ENCODE data around the gene IYD.

Gene IYD

DNA sequence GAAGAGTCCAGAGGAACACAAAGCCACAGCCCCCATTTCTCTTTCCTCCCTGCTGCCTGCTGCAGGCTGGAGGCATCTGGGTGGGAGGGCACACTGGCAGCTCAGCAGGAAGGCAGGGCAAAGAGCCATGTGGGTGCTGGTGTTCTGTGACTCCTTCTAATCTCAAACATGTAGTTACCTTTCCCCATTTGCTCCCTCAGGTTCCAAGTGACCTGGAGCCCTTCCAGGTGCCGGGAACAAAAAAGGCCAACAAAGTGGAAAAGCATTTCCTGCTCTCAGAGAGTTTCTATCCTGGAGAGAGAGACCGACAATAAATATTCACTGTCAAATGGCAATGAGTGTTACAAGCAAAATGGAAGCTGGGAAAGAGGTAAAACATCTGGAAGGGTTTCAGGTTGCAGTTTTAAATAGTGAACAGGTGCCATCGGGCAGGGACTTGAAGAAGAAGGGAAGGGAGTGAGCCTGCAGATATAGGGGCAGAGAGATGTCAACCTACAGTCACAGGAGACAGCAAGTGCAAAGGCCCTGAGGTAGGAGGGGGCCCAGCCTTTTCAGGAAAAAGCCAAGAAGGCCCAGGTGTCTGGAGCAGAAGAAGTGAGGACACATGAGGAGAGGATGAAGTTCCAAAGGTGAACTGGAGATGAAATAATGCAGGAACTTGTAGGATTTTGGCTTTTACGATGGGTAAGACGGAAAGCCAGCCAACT lies 43.6 kb upstream of the IYD start:
- TF ChIP-seq, protein P1, sequence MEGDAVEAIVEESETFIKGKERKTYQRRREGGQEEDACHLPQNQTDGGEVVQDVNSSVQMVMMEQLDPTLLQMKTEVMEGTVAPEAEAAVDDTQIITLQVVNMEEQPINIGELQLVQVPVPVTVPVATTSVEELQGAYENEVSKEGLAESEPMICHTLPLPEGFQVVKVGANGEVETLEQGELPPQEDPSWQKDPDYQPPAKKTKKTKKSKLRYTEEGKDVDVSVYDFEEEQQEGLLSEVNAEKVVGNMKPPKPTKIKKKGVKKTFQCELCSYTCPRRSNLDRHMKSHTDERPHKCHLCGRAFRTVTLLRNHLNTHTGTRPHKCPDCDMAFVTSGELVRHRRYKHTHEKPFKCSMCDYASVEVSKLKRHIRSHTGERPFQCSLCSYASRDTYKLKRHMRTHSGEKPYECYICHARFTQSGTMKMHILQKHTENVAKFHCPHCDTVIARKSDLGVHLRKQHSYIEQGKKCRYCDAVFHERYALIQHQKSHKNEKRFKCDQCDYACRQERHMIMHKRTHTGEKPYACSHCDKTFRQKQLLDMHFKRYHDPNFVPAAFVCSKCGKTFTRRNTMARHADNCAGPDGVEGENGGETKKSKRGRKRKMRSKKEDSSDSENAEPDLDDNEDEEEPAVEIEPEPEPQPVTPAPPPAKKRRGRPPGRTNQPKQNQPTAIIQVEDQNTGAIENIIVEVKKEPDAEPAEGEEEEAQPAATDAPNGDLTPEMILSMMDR (IDR thresholded peaks at IDR 0.05; ENCODE audit: low read depth, low read length, missing control alignments), result no peak
- DNase-seq (ENCODE audit: extremely low read depth, low read depth), result no peak
- no peak overlapping the region for H3K4me3 ChIP-seq (replicated peaks; ENCODE audit: low read depth, low read length)

DNA sequence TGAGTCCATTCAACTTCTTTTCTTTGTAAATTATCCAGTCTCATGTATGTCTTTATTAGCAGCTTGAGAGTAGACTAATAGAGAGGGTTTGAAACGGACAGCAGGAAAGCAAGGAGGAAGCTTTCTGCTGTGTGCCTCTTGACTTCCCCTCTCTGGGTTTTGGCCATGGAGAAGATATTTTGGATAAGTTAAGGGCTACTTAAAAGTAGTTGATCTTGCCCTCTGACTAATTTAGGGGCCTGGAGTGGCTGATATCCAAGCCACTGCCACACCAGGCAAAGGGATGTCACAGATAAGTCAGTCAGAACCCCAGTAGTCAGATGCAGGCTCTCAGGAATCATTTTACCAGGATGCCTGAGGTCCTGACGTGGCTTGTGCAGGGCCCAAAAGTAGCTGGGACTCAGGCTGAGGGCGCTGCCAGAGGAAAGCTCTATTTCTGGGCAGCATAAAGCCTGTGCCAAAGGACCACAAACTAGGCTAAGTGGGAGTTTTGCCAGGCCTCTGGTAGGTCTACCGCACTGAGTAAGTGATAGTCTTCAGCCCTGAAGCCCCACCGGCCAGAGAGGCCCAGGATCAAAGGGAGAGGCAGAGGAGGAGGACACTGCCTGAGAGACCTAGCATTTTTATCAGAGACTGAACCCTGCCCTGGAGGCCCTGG lies 41.6 kb upstream of the IYD start:
- DNase-seq (ENCODE audit: extremely low read depth, low read depth), result no peak
- no peak overlapping the region for H3K4me3 ChIP-seq (replicated peaks; ENCODE audit: low read depth, low read length)
- TF ChIP-seq, protein P1 (IDR thresholded peaks at IDR 0.05; ENCODE audit: low read depth, low read length, missing control alignments), result no peak

DNA sequence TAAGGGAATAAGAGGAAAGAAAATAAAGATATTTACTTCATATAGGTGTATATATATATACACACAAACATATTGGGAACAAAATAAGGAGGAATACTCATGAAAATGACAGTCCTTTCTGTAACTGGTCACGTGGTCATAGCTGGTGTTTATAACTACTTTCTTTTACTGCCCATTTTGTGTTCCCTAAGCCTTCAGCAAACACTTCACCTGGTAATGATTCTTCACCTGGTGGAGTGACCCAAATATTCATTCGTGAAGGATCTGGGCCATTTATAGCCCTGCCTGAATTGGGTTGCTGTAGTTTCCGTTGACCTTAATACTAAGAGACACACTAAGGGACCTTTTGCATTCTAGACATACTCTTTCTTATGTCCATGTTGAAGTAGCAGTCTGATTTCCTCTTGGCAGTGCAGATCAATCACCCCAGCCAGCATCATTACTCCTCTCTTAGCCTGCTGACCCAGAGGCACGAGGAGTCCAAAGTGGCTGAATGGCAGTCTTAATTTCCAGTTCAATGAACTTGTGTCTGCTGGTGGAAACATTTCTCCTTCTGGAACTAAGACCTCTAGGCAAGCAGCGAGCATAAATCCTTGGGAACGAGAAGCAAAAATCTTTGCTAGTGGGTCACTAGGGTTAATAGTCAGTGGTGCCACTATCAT lies 39.9 kb upstream of the IYD start:
- no peak for DNase-seq (ENCODE audit: extremely low read depth, low read depth)
- TF ChIP-seq, protein P1 (IDR thresholded peaks at IDR 0.05; ENCODE audit: low read depth, low read length, missing control alignments), result no peak
- H3K4me3 ChIP-seq (replicated peaks; ENCODE audit: low read depth, low read length), result no peak overlapping the region

DNA sequence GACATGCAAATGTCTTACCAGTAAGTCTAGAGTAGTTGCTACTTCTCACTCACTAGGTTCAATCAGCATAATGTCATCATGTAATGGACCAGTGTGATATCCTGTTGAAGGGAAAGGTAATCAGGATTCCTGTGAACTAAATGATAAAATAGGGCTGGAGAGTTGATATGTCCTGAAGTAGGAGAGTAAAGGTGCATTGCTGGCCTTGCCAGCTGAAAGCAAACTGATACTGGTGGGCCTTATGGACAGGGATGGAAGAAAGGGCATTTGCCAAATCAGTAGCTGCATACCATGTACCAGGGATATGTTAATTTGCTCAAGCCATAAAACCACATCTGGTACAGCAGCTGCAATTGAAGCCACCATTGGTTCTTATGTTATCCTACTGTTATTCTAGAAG lies 37.5 kb upstream of the IYD start:
- no peak overlapping the region for H3K4me3 ChIP-seq (replicated peaks; ENCODE audit: low read depth, low read length)
- no peak for DNase-seq (ENCODE audit: extremely low read depth, low read depth)
- TF ChIP-seq, protein P1 (IDR thresholded peaks at IDR 0.05; ENCODE audit: low read depth, low read length, missing control alignments), result no peak

DNA sequence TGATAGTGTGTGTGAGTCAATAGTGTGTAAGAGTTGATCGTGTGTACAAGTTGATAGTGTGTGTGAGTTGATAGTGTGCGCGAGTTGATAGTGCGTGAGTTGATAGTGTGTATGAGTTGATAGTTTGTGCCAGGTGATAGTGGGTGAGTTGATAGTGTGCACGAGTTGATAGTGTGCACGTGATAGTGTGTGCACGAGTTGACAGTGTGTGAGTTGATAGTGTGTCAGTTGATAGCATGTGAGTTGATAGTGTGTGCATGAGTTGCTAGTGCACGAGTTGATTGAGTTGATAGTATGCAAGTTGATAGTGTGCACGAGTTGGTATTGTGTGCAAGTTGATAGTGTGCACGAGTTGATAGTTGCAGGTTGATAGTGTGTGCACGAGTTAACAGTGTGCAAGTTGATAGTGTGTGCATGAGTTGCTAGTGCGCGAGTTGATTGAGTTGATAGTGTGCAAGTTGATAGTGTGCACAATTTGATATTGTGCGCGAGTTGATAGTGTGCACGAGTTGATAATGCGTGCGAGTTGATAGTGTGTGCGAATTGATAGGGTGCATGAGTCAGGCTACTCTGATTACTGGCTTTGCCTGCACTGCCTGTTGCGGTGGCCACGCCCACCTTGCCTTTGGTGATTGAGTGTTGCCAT lies 35.8 kb upstream of the IYD start:
- TF ChIP-seq, protein P1 (IDR thresholded peaks at IDR 0.05; ENCODE audit: low read depth, low read length, missing control alignments), result no peak
- H3K4me3 ChIP-seq (replicated peaks; ENCODE audit: low read depth, low read length), result no peak overlapping the region
- no peak for DNase-seq (ENCODE audit: extremely low read depth, low read depth)

DNA sequence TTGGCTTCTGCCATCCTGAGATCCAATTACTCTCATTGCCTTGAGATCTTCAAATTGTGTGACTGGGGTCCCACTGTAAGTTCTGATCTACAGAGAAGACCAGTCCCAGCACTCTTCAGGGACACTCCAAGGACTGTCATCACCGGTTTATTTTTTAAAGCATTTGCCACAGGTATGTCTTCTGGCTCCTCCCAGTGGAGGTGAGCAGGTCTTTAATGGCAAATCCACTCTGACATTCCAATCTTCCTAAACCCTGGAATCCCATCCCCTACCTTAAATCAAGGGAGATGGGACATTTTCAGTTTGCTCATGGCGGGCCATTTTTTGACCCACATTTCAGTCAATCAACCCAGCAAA lies 35.2 kb upstream of the IYD start:
- no peak overlapping the region for H3K4me3 ChIP-seq (replicated peaks; ENCODE audit: low read depth, low read length)
- DNase-seq (ENCODE audit: extremely low read depth, low read depth), result no peak

More for the DNA sequence above, 35.2 kb upstream of the IYD start:
- TF ChIP-seq, protein P1 (IDR thresholded peaks at IDR 0.05; ENCODE audit: low read depth, low read length, missing control alignments), result no peak
